ENCODE results near the gene GATAD2B.
"Not testable (repeated sequence)": the region's sequence is repeated elsewhere in the genome, so short reads cannot be mapped to it uniquely, and the experiment has no call there.

The GATAD2B gene

GRCh38 chr1:153782648-153783047 lies 140.1 kb downstream of the GATAD2B start:
- in situ Hi-C loops (cut with HindIII; ENCODE audit: low sequenced_read_pairs): not testable (repeated sequence)

GRCh38 chr1:153780551-153780950 lies 142.2 kb downstream of the GATAD2B start:
- in situ Hi-C loops (cut with HindIII; ENCODE audit: low sequenced_read_pairs): no loop called here

- in situ Hi-C loops (cut with HindIII; ENCODE audit: low sequenced_read_pairs): no loop called here
Measured at GRCh38 chr1:153779781-153780541, 142.8 kb downstream of the GATAD2B start.

DNA sequence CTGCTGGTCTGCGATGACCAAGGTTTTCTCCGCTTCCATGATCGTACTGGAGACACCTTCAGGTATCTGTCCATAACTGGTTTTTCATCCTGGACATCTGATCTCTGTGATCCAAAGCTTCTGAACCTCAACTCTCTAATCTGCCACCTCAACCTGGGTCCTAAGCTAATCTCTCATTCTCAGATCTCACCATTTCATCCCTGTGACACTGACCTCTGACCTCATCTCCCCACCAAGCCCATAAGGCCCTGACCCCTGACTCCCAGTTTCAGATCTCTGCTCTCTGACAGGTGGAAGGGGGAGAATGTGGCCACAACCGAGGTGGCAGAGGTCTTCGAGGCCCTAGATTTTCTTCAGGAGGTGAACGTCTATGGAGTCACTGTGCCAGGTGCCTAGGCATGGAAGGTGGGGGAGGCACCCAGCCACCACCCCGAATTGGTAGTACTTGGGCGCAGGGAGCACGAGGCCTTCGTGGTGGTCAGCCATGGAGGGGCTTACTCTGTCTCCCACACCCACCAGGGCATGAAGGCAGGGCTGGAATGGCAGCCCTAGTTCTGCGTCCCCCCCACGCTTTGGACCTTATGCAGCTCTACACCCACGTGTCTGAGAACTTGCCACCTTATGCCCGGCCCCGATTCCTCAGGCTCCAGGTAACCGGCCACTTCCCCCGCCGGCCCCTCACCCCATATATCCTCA lies 143.8 kb downstream of the GATAD2B start:
- in situ Hi-C loops (cut with HindIII; ENCODE audit: low sequenced_read_pairs): no loop called here

DNA sequence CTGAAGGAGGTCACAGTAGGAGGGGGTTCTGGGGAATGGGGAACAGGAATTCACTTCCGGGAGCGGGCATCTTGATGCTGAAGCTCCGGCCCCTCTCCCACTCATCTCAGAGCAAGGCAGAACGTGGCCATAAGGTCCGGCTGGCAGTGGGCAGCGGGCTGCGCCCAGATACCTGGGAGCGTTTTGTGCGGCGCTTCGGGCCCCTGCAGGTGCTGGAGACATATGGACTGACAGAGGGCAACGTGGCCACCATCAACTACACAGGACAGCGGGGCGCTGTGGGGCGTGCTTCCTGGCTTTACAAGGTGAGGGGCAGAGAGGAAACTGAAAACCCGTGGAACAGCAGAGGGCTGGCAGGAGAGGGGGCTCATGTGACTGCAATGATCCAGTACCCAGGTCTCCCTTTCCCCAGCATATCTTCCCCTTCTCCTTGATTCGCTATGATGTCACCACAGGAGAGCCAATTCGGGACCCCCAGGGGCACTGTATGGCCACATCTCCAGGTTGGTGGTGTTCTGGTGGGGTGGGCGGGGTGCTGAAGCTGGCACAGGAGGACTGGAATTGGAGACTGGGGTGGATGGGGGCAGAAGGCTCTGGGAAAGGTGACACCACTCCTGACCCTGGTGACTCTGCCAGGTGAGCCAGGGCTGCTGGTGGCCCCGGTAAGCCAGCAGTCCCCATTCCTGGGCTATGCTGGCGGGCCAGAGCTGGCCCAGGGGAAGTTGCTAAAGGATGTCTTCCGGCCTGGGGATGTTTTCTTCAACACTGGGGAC lies 144.5 kb downstream of the GATAD2B start:
- in situ Hi-C loops (cut with HindIII; ENCODE audit: low sequenced_read_pairs): no loop called here

GRCh38 chr1:153777648-153778047 lies 145.1 kb downstream of the GATAD2B start:
- in situ Hi-C loops (cut with HindIII; ENCODE audit: low sequenced_read_pairs): no loop called here

GRCh38 chr1:153776845-153777370 lies 145.9 kb downstream of the GATAD2B start:
- in situ Hi-C loops (cut with HindIII; ENCODE audit: low sequenced_read_pairs): no loop called here

- in situ Hi-C loops (cut with HindIII; ENCODE audit: low sequenced_read_pairs): no loop called here
Measured at GRCh38 chr1:153776352-153776751, 146.4 kb downstream of the GATAD2B start.

DNA sequence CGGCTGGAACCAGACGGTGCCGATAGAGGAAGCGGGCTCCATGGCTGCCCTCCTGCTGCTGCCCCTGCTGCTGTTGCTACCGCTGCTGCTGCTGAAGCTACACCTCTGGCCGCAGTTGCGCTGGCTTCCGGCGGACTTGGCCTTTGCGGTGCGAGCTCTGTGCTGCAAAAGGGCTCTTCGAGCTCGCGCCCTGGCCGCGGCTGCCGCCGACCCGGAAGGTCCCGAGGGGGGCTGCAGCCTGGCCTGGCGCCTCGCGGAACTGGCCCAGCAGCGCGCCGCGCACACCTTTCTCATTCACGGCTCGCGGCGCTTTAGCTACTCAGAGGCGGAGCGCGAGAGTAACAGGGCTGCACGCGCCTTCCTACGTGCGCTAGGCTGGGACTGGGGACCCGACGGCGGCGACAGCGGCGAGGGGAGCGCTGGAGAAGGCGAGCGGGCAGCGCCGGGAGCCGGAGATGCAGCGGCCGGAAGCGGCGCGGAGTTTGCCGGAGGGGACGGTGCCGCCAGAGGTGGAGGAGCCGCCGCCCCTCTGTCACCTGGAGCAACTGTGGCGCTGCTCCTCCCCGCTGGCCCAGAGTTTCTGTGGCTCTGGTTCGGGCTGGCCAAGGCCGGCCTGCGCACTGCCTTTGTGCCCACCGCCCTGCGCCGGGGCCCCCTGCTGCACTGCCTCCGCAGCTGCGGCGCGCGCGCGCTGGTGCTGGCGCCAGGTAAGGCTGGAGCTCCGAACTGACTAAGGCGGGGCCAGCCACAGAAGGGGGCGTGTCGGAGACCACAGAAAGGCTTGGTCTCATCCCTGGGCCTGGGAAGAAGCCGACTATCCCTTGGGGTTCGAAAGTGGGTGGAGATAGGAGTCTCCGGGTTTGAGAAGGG lies 147.1 kb downstream of the GATAD2B start:
- in situ Hi-C loops (cut with HindIII; ENCODE audit: low sequenced_read_pairs): no loop called here

DNA sequence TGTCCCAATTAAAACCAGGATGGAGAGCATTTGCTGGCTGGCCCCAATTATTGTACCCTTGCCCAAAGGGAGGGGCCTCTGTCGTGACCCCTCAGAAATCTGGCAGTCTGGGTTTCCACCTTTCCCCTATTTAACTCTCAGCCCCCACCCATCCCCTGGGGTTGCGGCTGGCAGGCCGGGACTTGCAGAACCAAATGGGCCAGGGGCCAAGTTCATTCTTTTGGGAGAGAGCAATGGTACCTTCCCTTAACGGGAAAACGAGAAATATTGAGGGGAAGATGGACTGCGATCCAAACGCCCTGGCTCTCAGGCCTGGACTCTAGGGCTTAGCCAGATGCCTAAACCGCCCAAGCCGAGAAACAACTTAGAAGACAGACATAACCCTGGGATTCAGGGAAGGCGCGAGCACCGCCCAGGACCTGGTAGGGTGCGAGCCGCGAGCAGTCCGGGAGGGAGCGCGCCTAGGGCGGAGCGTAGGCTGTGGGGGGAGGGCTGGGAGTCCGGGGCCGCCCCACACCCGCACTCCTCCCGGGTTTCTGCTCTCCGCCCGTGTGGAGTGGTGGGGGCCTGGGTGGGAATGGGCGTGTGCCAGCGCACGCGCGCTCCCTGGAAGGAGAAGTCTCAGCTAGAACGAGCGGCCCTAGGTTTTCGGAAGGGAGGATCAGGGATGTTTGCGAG lies 147.9 kb downstream of the GATAD2B start, which contains the start of gene SLC27A3:
TSS of gene SLC27A3 (plus strand) at position 628 of the 678 bp plus-strand sequence. CDS start 91 bp downstream, outside the sequence.
- in situ Hi-C loops (cut with HindIII; ENCODE audit: low sequenced_read_pairs): no loop called here

GRCh38 chr1:153774026-153774595 lies 148.7 kb downstream of the GATAD2B start:
- in situ Hi-C loops (cut with HindIII; ENCODE audit: low sequenced_read_pairs): no loop called here

DNA sequence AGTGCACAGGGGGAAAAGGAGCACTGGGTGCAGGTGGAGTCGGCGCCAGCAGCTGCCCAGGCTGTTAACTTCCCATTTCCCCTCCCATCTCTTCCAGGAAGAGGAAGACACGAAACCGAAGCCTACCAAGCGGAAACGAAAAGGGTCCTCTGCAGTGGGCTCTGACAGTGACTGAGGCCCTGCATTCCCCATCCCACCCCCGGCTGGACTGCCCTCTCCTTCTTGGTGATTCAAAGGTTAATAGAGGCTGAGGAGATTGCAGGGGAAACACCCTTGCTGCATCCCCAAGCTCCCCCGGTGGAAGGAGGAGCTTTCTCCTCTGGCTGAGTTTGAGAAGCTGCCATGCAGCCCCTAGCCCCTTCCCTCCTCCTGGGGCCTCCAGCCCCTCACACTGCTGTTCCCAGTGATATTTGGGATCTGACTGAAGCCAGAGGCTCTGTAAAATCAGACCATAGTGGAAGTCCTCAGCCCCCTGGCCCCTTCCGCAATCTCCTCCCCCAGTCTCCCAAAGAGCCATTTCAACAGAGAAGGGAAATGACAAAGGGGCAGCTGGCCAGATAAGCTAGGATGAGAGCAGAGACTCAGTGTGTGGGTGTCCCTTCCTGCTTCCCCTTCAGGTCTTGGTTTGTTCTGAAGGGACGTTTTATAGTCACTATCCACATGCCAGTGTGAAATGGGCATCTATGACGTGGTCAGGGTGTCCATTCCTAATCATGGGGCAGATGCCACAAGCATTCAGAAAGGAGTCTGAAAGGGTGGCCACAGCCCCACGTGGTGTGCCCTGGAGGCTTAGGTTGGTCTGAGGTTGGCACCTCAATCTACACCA lies 149.5 kb downstream of the GATAD2B start:
- in situ Hi-C loops (cut with HindIII; ENCODE audit: low sequenced_read_pairs): no loop called here

DNA sequence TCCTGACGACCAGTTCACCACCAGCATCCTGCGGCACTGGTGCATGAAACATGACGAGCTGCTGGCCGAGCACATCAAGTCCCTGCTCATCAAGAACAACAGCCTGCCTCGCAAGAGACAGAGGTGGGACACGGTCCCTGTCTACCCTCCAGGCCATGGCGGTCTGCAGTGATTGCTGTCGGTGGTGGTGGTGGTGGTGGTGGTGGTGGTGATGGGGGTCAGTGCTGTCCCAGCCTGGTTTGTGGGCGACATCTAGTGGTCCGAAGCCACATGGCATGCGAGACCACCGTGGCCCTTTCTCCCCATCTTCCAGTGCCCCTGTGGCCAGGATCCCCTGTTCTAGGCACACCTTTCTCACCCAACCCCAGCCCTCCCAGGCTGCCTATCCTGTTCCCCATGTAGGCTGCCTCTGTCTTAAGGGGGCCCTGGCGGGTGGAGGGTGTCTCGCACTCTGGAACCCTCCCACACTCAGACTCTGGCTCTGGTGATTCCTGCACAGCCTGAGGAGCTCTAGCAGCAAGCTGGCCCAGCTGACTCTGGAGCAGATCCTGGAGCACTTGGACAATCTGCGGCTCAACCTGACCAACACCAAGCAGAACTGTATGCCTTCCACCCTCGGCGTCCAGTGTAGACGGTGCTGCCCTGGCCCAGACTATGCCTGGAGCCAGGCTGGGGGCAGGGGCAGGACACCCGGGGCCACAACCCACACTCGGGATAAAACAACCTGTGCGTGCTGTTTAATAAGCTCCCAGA lies 150.8 kb downstream of the GATAD2B start:
- in situ Hi-C loops (cut with HindIII; ENCODE audit: low sequenced_read_pairs): no loop called here

- in situ Hi-C loops (cut with HindIII; ENCODE audit: low sequenced_read_pairs): no loop called here
Measured at GRCh38 chr1:153771261-153771660, 151.5 kb downstream of the GATAD2B start.

- in situ Hi-C loops (cut with HindIII; ENCODE audit: low sequenced_read_pairs): no loop called here
Measured at GRCh38 chr1:153770797-153771196, 152.0 kb downstream of the GATAD2B start.

GRCh38 chr1:153769221-153769620 lies 153.6 kb downstream of the GATAD2B start:
- in situ Hi-C loops (cut with HindIII; ENCODE audit: low sequenced_read_pairs): no loop called here

GRCh38 chr1:153768316-153769181 lies 154.2 kb downstream of the GATAD2B start:
- in situ Hi-C loops (cut with HindIII; ENCODE audit: low sequenced_read_pairs): no loop called here

Data from DLD1 (cell line).